T-cell (primary cell): Measurements from ENCODE around the gene S1PR4. TPM values are rescaled to one million over a fixed set of nuclear protein-coding genes. Genes with fewer than 3 reads are reported as not detected.

Experiments used
- ATAC-seq, 4 experiments: fragments of 200-7000 bp in 3 of 4; fragments of 150-1000 bp in 1 of 4; cut with Tn5 transposase; replicated peaks in 1 of 4; 1 replicate in 3 of 4; 2 replicates in 1 of 4; pipeline ENCODE4 v1.10.0; 2021; ENCODE audit warnings: moderate library complexity in 3 of 4, mild to moderate bottlenecking in 2 of 4, moderate number of reproducible peaks in 1 of 4
- CTCF ChIA-PET, 2 donors: fragments of 300-600 bp; sonication (Branson Sonifier 250); formaldehyde crosslinking; loops; one replicate each; lab custom pipeline; 2022; ENCODE audit warnings: antibody characterized with exemption in 2 of 2; lab: Charles Lee
- POLR2A ChIA-PET, 2 donors: fragments of 300-600 bp; sonication (Branson Sonifier 250); formaldehyde crosslinking; loops; one replicate each; lab custom pipeline; 2022; ENCODE audit warnings: antibody characterized with exemption in 2 of 2; lab: Charles Lee
- DNase-seq, 35 experiments: peaks; one replicate each; pipeline versions ENCODE4 v3.0.0 to v3.0.0-alpha.2; 2013 to 2023
- H3K27ac ChIP-seq: one replicate; pipeline ENCODE4 v1.5.1; 2013; ENCODE audit warnings: low read length
- H3K27me3 ChIP-seq, 2 experiments: replicated peaks in 1 of 2; 1 replicate in 1 of 2; 2 replicates in 1 of 2; pipeline versions ENCODE4 v1.6.1 to v1.7.0; 2013; ENCODE audit warnings: low read length in 1 of 2, mixed read lengths in 1 of 2; ENCODE audit not compliant: control insufficient read depth in 2 of 2, insufficient read depth in 2 of 2; ENCODE audit errors: extremely low read depth in 1 of 2
- H3K36me3 ChIP-seq, 2 donors: 1 replicate in 1 of 2; 2 replicates in 1 of 2; pipeline versions ENCODE4 v1.6.1 to v1.7.0; 2013; ENCODE audit warnings: low read length in 1 of 2; ENCODE audit not compliant: control insufficient read depth in 2 of 2, insufficient read depth in 1 of 2; ENCODE audit errors: extremely low read depth in 1 of 2
- H3K4me1 ChIP-seq, 2 experiments: 1 replicate in 1 of 2; 2 replicates in 1 of 2; pipeline versions ENCODE4 v1.6.1 to v1.7.0; 2013; ENCODE audit warnings: low read length in 2 of 2, mixed read lengths in 1 of 2; ENCODE audit not compliant: insufficient read depth in 2 of 2, control insufficient read depth in 1 of 2; ENCODE audit errors: extremely low read depth in 1 of 2
- H3K4me3 ChIP-seq, 2 donors: 1 replicate in 1 of 2; 2 replicates in 1 of 2; pipeline versions ENCODE4 v1.5.1 to v1.7.0; 2013; ENCODE audit warnings: mild to moderate bottlenecking in 2 of 2, low read length in 1 of 2, moderate library complexity in 1 of 2; ENCODE audit not compliant: control insufficient read depth in 1 of 2; ENCODE audit errors: extremely low read depth in 1 of 2
- H3K9me3 ChIP-seq: 2 replicates; pipeline ENCODE4 v1.7.0; 2013
- H3K27ac Mint-ChIP-seq, 2 donors: one replicate each; pipeline ENCODE4 v1.8.0; 2020 to 2021; ENCODE audit warnings: mild to moderate bottlenecking in 2 of 2, mixed read lengths in 2 of 2
- H3K27me3 Mint-ChIP-seq, 2 donors: one replicate each; pipeline ENCODE4 v1.8.0; 2021 to 2022; ENCODE audit warnings: mixed read lengths in 2 of 2
- H3K36me3 Mint-ChIP-seq: one replicate; pipeline ENCODE4 v1.8.0; 2021; ENCODE audit warnings: mixed read lengths
- H3K4me1 Mint-ChIP-seq, 3 donors: one replicate each; pipeline ENCODE4 v1.8.0; 2020 to 2022; ENCODE audit warnings: mixed read lengths in 3 of 3, mild to moderate bottlenecking in 1 of 3
- H3K4me3 Mint-ChIP-seq, 3 donors: one replicate each; pipeline ENCODE4 v1.8.0; 2020 to 2022; ENCODE audit warnings: mild to moderate bottlenecking in 3 of 3, mixed read lengths in 3 of 3, moderate library complexity in 3 of 3
- H3K9me3 Mint-ChIP-seq, 3 donors: one replicate each; pipeline ENCODE4 v1.8.0; 2020 to 2022; ENCODE audit warnings: mixed read lengths in 3 of 3
- WGBS: methylation state at CpG from one replicate; pipeline ENCODE4 v1.1.5; 2013; ENCODE audit warnings: missing lambda C conversion rate; ENCODE audit not compliant: insufficient coverage; 5-methylcytosine and 5-hydroxymethylcytosine counted together
- total RNA-seq, 35 experiments: library from RNA in 6 of 35; stranded (reverse) in 6 of 35; fragments of 120-200 nt in 1 of 35; gene quantifications; one replicate each; pipeline versions ENCODE4 v1.2.1 to v1.2.4 and lab custom pipeline; 2013 to 2026

The S1PR4 gene
- total RNA-seq, 5 donors from 2014 or later (not counting 1 experiment from before 2014, with no cell fraction given) = 77.0 to 345 (median 324) TPM

DNA sequence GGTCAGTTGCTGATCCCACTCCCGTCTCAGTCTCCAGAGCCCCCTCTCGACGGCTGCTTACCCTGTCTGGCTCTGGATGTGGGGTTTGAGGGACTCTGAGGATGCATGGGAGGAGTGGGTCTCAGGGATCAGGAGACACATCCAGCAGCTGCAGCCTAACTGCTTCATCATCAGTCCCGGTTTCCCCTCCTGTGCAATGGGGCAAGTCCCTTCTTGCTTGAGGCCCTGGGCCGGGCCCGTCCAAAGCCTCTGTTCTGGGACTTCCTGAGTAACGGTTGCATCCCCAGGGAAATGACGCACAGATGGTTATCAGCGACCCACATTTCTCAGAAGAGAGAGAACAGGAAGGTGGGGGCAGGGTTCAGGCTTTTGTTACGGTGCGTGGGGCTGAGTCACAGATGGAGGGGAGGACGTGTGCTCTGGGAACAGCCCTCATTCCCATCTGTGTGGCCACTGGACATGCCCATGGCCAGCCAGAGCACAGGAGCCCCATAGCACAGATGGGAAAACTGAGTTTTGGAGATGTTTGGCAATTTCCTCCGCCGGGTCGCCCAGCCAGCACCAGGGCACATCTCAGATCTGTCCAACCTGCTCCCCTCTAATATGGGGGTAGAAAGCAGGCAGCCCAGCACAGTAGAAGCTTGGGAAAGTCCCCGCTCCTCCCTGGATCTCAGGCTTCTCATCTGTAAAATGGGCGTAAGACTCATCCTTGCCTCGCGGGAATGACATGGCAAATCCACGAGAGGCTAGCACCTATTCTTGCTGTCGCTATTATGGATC lies 23.4 kb upstream of the S1PR4 start:
- H3K4me1 ChIP-seq = peaks cover 13 to 24% of the 10 kb centered on the region in 2 experiments
- Mint-ChIP-seq H3K4me3 (peak overlapping the region in 2 of 3 donors; percentile 59 to 69), H3K9me3 (peaks cover 0 to under 1% (median under 1%) of the 10 kb centered on the region in 3 donors), H3K4me1 (peaks cover 0 to 12% (median 8%) of the 10 kb centered on the region in 3 donors), H3K27me3 (no peaks in the 10 kb centered on the region), H3K27ac (no peak overlapping the region), H3K36me3 (peaks cover 2% of the 10 kb centered on the region)
- H3K36me3 ChIP-seq = no peaks in the 10 kb centered on the region
- POLR2A ChIA-PET = no interaction called here
- peak overlapping the region; percentile 28 to 36 for H3K4me3 ChIP-seq
- peak in 34 of 35 experiments; percentile 49 to 90 (median 76) for DNase-seq
- 37% methylated on average over 13 of the region's 21 CpGs for WGBS
- peak; percentile 83 to 94 (median 88) for ATAC-seq
- H3K27me3 ChIP-seq = no peaks in the 10 kb centered on the region
- CTCF ChIA-PET = no interaction called here
- H3K27ac ChIP-seq = peak overlapping the region; percentile 87
- H3K9me3 ChIP-seq = no peaks in the 10 kb centered on the region

DNA sequence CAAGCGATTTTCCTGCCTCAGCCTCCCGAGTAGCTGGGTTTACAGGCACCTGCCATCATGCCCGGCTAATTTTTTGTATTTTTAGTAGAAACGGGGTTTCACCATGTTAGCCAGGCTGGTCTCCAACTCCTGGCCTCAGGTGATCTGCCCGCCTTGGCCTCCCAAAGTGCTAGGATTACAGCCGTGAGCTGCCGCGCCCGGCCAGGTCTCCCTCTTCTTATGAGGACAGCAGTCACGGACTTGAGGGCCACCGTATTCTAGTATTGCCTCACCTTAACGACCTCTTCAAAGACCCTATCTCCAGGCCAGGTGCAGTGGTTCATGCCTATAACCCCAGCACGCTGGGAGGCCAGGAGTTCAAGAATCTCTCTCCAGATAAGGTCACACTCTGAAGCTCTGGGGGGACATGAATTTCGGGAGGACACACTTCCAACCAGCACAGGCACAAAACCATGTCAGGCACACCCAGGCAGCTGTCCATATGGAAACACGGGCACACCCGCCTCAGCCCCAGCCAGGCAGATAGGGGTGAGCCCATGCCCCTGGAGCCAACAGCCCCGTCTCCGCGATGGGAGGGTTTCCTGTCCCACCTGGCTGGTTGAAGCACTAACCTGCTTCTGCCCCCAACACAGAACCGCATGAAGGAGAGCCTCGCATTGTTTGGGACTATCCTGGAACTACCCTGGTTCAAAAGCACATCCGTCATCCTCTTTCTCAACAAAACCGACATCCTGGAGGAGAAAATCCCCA lies 21.3 kb upstream of the S1PR4 start:
- no peaks in the 10 kb centered on the region for H3K27me3 Mint-ChIP-seq
- CTCF ChIA-PET = no interaction called here
- H3K9me3 Mint-ChIP-seq = peaks cover 0 to 4% (median 3%) of the 10 kb centered on the region in 3 donors
- Histone ChIP-seq H3K4me3 (no peak overlapping the region), H3K36me3 (no peaks in the 10 kb centered on the region), H3K9me3 (no peaks in the 10 kb centered on the region), H3K4me1 (peaks cover 13 to 24% of the 10 kb centered on the region in 2 experiments), H3K27me3 (no peaks in the 10 kb centered on the region), H3K27ac (no peak overlapping the region)
- POLR2A ChIA-PET = no interaction called here
- H3K27ac Mint-ChIP-seq = peak overlapping the region in 1 of 2 donors; percentile 72
- 88% methylated on average over 15 of the region's 23 CpGs for WGBS
- H3K36me3 Mint-ChIP-seq = peaks cover 8% of the 10 kb centered on the region
- no peak for DNase-seq
- H3K4me1 Mint-ChIP-seq = peaks cover 0 to 26% (median 14%) of the 10 kb centered on the region in 3 donors
- ATAC-seq = no peak
- H3K4me3 Mint-ChIP-seq = no peak overlapping the region

DNA sequence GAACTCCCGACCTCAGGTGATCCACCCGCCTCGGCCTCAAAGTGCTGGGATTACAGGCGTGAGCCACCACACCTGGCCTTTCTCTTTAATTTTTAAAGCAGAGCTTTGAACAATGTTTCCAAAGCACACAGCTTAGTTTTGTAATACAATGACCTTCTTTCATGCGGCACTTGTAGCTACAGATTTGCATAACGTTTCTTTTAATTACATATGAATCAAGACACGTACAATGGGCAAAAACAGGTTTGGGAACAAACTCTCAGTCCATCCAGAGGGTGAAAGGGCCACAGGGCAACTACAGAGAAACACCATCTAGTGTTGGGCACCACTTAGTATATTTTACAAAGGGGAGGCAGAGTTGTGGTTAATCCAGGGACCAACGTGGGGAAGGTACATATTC lies 19.0 kb upstream of the S1PR4 start:
- Mint-ChIP-seq H3K36me3 (peaks cover 8% of the 10 kb centered on the region), H3K27me3 (no peaks in the 10 kb centered on the region), H3K4me3 (no peak overlapping the region), H3K27ac (no peak overlapping the region), H3K4me1 (peaks cover 7 to 41% (median 30%) of the 10 kb centered on the region in 3 donors), H3K9me3 (peaks cover 0 to 4% (median 3%) of the 10 kb centered on the region in 3 donors)
- no peak for ATAC-seq
- peaks cover 13 to 30% of the 10 kb centered on the region in 2 experiments for H3K4me1 ChIP-seq
- H3K27ac ChIP-seq = no peak overlapping the region
- no peaks in the 10 kb centered on the region for H3K36me3 ChIP-seq
- ChIA-PET CTCF (no interaction called here), POLR2A (no interaction called here)
- H3K9me3 ChIP-seq = no peaks in the 10 kb centered on the region
- no peak overlapping the region for H3K4me3 ChIP-seq
- no peak for DNase-seq
- no peaks in the 10 kb centered on the region for H3K27me3 ChIP-seq
- WGBS = 98% methylated on average over 4 of the region's 8 CpGs

DNA sequence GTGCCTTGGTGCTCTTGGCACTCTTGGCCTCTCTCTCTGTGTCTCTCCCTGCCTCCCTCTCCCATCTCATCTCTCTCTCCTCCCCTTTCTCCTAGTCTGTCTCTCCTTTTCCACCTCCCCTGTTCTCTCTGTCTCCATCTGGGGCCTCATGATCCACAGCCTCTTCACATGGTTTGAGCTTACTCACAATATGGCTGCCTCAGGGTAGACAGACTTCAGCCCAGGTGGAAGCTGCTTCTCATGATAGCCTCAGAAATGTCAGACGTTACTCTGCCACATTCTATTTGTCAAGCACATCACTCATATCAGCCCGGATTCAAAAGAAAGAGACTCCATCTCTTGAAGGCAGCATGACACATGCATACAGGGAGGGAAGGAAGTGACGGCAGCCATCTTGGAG lies 18.4 kb upstream of the S1PR4 start:
- H3K27me3 ChIP-seq = no peaks in the 10 kb centered on the region
- no peaks in the 10 kb centered on the region for H3K36me3 ChIP-seq

DNA sequence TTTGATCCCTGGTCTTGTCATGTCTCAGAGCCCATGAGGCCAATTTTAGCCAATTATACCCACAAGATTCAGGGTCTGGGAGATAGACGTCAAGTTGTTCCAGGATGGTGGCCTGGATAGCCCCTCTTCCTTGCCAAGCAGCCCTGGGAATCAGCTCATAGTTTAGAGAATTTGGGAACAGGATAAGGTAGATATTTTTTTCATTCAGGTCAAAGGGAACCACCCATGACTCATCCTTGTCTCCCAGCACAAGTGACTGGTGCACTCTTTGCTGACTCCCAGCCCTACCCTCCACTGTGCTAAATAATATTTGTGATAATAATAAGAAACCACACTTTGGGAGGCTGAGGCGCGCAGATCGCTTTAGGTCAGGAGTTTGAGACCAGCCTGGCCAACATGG lies 17.1 kb upstream of the S1PR4 start:
- peak overlapping the region in 1 of 2 donors; percentile 36 for H3K27ac Mint-ChIP-seq
- H3K4me1 ChIP-seq = peaks cover 2 to 19% of the 10 kb centered on the region in 2 experiments
- no peak for DNase-seq
- H3K36me3 Mint-ChIP-seq = peaks cover 13% of the 10 kb centered on the region
- peaks cover 0 to 9% (median 3%) of the 10 kb centered on the region in 3 donors for H3K9me3 Mint-ChIP-seq
- no peaks in the 10 kb centered on the region for H3K27me3 Mint-ChIP-seq
- no peak for ATAC-seq
- no peaks in the 10 kb centered on the region for H3K27me3 ChIP-seq
- H3K9me3 ChIP-seq = no peaks in the 10 kb centered on the region
- H3K4me3 Mint-ChIP-seq = no peak overlapping the region
- ChIA-PET POLR2A (no interaction called here), CTCF (interaction anchor here (0.6 to 1.2 kb wide), 4 partner anchors 9 to 211 kb away, joined by 3 to 6 read pairs (median 5); no protein-coding TSS in a partner anchor)
- no peaks in the 10 kb centered on the region for H3K36me3 ChIP-seq
- no CpG with 5 or more reads among the region's 4 CpGs for WGBS
- peaks cover 14 to 50% (median 38%) of the 10 kb centered on the region in 3 donors for H3K4me1 Mint-ChIP-seq
- H3K4me3 ChIP-seq = no peak overlapping the region
- no peak overlapping the region for H3K27ac ChIP-seq

More for the DNA sequence above, 18.4 kb upstream of the S1PR4 start:
- Mint-ChIP-seq H3K4me1 (peaks cover 7 to 43% (median 33%) of the 10 kb centered on the region in 3 donors), H3K36me3 (peaks cover 8% of the 10 kb centered on the region), H3K27ac (peak overlapping the region in 1 of 2 donors; percentile 28), H3K4me3 (no peak overlapping the region), H3K9me3 (peaks cover 0 to 4% (median 3%) of the 10 kb centered on the region in 3 donors), H3K27me3 (no peaks in the 10 kb centered on the region)
- H3K4me1 ChIP-seq = peaks cover 8 to 28% of the 10 kb centered on the region in 2 experiments
- H3K27ac ChIP-seq = no peak overlapping the region
- POLR2A ChIA-PET = interaction anchor here in 1 of 2 donors (0.5 kb wide), 1 partner anchor 28 kb away, joined by 9 read pairs; no protein-coding TSS in a partner anchor
- DNase-seq (no peak), ATAC-seq (no peak)
- WGBS = 80% methylated on average over 1 of the region's 3 CpGs
- H3K9me3 ChIP-seq = no peaks in the 10 kb centered on the region
- CTCF ChIA-PET = interaction anchor here in 1 of 2 donors (0.6 kb wide), 2 partner anchors 92 to 209 kb away, joined by 7 to 8 read pairs; no protein-coding TSS in a partner anchor
- no peak overlapping the region for H3K4me3 ChIP-seq
